RPMI8226 (cell line): ENCODE measurements around the gene B9D1.
A peak's percentile ranks its signal among the peaks of the same experiment; 100 is the strongest.
"Not testable (repeated sequence)": the region's sequence is repeated elsewhere in the genome, so short reads cannot be mapped to it uniquely, and the experiment has no call there.

Experiments
- DNase-seq: peaks from one replicate; pipeline ENCODE4 v3.0.0-alpha.2; 2015

The B9D1 gene

DNA sequence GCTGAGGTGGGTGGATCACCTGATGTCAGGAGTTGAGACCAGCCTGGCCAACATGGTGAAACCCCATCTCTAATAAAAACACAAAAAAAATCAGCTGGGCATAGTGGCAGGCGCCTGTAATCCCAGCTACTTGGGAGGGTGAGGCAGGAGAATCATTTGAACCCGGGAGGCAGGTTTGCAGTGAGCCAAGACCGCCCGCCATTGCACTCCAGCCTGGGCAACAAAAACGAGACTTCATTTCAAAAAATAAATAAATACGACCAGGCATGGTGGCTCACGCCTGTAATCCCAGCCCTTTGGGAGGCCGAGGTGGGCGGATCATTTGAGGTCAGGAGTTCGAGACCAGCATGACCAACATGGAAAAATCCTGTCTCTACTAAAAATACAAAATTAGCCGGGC is 9.1 kb downstream of the B9D1 start:
- not testable (repeated sequence) for DNase-seq

DNA sequence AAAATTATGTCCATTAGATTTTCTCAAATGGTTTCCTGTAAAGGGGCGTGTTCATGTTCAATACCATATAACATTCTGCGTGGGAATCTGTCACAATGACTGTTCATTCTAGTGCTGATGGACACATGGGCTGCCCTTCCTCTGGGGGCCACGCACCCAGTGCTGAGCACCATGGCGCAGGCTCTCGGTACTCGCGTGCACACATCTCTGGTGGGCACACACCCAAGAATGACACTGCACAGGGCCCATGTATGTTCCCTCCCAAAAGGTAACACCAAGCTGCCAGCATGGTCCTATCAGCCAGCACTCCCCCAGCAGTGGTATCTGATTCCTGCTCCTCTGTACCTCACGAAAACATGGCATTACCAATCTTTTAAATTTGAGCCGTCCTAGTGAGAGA is 13.7 kb downstream of the B9D1 start:
- no peak for DNase-seq

DNA sequence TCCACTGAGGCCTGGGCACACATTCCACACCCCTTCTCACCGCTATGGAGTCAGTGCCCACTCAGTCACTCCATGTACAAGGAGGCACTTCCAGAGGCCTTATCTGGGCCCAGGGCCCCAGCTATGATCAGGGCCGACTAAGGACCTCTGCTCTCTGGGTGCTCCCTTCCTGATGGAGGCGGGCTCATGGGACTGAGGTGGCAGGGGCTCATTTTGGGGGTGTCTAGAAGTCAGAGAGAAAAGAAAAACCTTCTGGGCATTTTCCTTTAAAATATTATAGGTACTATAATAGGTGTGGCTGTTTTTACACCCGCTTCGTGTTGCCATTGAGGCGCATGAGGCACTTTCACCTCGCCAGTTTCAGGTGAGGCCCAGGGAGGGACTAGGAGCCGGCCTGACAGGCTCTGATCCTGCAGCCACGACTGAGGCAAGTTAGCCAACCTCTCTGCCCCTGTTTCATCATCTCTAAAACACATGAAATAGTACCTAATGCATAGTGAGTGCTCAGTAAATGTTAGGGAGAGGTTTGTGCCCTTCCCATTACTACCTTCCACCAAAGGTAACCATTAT is 14.4 kb downstream of the B9D1 start:
- no peak for DNase-seq

DNA sequence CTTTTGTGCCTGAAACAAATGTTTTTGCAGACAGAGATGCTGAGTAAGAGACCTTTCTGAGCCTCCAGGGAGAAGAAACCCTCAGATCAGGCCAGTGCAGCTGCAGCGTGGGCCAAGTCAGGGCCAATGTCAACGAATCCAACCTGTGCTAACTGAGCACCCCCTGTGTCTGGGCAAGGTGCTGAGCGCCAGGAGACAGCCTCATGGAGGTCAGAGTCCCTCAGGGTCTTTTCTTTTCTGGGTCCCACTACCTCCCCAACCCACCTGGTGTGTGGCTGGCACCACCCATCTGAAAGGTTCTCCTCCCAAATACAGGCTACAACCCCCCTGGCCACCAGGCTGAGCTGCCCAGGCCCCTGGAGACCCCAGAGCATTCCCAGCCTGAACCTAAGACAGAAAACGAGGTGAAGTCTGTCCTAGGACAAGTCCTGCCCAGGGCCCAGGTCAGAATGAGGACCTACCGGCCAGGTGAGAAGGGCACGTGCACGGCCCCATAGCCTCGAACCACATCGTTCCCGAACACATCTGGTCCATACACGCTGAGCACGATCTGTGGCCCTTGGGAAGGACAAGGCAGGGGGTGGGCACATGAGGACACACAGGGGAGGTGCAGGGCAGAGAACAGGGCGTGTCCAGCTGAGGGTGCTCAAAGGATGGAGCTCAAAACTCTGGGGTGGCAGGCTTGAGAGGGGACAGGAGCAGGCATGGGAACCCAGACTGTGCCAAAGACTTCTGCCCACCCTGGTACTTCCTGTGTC is 15.0 kb downstream of the B9D1 start:
- DNase-seq = no peak

DNA sequence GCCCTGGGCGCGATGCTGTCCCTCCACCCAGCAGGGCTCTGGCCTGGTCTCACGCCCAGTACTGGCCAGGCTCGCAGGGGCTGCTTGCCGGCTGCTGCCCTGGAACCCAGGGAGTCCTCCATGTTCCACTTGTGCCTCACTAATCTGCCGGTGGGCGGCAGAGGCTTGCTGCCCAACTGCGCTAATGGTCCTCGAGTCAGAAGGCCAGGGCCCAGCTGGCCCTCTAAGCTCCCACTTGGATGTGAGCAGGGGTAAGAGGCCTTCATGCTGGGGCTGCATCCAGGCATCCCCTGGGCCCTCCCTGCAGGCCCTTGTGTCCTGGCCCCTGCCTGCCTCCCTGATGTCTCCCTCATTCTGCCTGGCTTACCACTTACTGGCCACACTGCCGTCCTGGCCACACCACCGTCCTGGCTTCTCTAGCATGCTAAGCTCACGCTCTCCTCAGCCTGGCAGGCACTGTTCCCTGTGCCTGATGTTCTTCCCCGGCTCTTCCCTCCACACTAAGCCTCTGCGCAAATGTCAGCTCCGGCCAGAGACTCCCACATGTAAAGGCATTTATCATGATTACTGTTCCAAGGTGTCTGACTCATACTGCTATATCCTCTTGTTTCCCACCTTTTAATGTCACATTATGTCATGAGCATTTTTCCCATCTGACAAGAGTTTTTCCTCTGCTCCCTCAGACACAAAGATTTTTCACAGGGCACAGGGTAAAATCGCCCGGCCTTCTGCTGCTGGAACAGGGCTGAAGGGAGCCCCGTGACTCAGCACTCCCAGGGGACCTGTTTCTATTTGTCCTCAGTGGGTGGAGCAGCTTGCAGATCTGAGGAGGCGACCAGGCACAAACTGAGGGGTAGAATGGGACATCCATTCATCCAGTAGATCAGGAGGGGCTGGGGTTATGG is 15.9 kb downstream of the B9D1 start:
- no peak for DNase-seq

DNA sequence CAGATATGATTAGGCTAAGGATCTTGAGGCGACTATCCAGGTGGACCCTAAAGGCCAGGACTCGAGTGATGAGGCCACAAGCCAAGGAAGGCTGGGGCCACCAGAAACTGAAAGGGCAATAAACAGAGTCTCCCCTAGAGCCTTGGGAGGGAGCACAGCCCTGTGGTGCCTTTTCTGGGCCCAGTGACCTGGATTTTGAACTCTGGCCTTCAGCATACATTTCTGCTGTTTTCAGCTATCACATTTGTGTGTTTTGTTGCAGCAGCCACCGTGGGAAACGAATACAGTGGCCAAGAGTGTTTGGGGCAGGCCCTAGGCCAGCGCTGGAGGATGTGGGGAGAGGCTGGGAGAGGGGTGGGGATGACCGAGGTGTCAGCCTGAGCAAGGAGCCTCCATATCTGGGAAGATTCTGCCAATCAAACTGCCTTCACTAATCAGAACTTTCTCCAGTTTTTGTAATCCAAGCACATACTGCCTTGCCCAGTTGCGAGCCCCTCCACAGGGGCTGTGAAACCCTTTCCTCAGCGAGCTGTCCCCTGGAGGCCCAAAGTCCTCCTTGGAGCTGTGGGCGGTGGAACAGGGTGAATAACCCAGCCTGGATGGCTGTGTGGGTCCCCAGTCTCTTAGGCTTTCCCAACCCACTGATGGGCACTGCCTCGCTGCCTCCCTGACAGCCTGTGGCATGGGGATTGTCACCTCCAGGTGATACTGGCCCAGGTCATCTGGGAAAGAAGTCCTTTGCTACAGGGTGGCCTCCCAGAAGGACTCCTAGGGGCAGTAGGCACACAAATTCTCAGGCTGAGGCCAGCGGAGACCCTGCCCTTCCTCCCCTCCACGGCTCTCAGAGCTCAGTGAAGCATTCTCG is 16.8 kb downstream of the B9D1 start:
- no peak for DNase-seq

DNA sequence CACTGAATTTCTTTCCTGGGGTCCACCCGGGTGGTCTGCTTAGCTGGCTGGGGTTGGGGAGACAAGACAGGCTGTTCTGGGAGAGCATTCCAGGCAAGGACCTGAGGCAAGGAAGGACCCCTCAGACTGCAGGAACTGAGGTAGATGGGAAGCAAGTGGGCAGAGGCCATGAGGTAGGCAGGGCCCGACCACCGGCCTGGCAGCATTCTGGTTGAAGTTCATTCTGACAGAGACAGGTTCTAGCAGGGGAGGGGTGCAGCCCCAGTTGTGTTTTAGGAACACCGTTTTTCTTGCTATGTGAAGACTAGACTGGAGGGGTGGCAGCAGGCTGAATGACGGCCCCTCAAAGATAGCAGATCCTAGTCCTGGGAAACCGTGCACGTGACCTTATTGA is 17.5 kb downstream of the B9D1 start:
- no peak for DNase-seq

DNA sequence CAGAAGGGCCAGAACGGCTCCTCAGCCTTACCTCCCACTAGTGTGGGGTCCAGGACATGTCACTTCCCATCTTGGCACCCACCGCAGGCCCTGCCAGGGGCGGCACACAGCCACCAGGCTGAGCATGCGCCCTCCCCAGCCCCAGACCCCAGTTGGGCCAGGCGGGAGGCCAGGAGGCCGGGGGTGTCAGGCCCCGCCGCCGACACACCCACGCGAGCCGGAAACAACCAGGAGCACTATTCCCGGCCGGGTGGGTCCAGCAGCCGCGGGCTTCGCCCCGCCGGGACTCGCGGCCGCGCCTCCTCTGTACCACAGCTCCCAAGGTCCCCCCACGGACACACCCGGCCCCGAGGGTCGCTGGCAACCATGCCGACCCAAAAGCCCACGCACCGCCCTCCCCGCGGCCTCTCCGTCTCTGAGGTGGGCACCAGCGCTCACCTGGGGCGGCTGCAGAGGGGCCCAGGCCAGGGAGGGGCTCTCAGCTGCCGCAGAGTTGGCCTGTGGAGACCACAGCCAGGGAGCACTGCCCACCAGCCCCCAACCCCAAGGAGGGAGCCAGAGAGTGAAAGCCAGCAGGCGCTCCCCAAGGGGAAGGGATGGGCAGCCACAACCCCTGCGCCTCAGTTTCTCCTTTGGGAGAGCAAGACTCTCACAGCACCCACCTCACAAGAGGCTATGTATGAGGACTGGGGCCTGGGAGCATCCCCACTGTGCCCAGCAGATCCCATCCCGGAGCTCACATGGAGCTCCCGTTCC is 18.0 kb downstream of the B9D1 start:
- no peak for DNase-seq

DNA sequence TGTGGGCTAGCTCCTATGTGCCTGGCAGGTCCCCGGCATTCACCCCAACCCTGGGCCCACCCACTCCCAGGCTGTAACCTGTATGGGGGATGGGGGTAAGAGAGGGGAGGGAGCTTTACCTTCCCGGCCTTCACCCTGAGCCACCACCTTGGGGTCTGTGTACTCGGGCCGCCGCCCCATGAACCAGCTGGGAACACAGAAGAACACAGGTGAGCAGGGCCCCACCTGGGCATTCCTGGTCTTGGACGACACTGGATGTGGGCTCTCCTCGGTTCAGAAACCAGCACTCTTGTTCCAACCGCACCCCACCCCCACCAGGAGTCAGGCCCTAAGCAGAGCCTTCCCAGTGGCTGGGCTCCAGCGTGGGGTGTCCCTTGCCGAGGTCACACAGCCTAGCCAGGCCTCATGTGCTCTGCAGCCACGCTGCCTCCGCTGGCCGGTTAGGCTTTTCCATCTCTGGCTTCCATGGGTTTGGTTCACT is 18.8 kb downstream of the B9D1 start:
- DNase-seq = no peak

DNA sequence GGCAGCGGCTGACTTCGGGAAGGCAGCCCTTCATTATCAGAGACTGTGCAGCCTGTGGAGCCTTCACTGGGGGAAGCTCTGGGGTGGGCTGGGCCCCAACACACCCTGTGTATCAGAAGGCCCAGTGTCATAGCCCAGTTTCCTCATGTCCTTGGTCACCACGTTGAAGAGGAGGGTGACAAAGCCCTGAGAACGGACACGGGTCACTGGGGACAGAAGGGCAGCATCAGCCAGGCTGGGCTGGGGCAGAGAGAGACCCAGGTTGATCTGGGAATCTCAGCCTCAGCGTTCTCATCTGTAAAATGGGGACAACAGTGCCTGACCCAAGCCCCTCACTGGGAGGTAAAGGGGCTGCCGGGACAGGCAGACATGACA is 19.3 kb downstream of the B9D1 start:
- DNase-seq = no peak

DNA sequence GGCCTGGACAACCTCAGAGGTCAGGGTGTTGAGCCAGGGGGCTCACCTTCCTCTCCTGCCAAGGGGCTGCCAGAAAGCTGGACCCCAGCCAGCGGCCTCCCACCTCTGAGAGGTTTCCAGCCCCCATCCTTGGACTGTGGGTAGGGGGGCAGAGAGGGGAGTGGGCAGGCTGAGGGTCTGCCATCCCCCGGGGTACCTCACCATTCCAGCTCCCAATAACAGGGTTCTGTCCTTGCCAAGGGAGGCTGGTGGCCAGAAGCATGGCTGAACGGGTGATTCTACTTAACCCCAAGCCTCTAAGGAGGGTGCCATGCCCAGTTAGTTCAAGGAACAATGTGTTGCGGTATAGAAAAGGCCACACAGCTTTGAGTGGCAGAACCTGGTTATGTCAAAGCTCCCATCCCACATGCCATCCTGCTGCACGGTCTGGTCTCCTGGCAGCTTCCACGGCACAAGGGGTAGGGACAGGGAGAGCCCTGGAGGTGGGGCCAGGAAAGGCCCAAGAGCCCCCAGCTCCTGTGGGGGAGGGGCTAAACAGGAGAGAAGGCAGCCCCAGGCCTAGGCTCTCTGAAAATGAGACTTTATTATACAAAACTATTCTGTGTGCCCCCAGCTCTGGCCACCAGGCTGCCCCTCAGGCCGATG is 19.8 kb downstream of the B9D1 start:
- DNase-seq = no peak

DNA sequence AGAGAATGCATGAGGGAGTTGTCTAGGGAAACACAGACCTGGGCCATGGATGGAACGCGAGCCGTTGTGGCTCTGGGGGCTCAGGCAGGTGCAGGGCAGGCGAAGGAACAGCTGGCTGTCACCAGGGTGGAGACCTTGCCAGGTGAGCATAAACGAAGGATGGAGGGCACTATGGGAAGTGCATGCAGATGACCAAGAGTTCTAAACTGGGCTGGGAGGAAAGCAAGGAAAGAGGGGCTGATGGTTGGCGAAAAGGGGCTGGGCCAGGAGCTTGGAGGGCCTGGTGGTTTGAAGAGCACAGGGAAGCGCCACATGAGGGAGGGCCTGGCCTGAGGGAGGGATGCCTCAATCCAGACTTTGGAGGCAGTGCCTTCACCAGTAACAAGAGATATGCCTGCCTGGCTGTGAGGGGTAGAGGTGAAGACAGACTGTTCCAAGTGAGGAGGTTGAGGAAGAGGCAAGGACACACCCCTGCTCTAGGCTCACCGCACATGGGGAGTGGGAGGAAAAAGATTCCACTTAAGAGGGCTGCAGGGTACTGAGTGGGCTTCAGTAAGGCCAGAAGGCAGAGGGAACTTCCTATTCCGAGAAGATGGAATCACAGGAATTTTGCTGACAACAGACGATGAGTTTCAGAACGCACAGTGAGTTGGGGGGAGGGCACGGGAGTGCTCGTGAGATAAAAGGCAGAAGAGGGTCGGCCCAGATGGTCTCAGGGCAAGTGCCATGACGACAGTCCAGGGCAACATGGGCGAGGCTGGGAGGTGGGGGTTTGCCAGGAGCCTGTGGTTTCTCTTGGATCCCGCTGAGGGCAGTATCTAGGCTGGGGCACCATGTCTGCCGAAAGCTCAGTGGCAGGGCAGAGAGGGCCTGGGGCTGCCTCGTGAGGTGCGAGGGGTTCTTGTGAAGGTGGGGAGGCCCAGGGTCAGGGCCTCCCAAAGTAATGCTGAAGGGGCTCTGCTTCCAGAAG is 20.6 kb downstream of the B9D1 start:
- DNase-seq = no peak

DNA sequence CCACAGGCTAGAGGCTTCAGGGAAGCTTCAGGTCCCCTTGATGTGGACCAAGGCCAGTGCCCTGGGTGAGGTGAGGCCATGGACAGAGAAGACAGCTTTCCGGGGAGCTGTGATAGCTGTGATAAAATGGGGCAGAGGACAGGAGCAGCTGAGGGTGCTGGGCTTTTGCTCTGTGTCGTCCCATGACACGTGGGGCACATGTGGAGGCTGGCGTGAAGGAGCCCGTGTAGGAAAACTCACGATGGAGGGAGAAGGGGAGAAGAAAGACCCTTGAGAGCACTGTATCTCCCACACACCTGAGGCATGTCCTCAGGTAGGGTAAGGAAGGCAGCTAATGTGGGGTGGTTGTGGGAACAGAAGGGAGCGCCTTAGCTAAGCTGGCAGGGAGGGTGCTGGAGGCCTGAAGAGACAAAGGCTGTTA is 21.3 kb downstream of the B9D1 start:
- DNase-seq = no peak

DNA sequence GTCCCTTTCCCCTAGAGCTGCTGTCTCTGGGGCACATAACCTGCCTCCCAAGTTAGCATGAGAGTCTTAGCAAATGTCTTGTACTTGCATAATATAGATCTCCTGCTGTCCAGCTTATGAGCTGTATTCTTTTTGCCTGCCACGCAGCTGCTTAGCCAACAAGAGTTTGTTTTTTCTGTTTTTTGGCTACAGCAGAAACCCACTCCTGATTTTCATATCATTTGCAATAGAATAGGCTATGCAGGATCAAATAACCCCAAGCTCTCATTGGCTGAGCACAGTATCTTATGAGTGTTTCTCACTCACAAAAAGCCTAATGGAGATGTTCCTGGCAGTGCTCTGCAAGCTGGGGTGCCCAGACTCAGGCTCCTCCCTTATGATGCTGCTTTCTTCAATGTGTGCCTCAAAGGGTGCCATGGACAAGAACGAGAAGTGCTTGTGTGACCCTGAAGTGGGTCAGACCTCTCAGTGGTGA is 23.1 kb downstream of the B9D1 start:
- no peak for DNase-seq

DNA sequence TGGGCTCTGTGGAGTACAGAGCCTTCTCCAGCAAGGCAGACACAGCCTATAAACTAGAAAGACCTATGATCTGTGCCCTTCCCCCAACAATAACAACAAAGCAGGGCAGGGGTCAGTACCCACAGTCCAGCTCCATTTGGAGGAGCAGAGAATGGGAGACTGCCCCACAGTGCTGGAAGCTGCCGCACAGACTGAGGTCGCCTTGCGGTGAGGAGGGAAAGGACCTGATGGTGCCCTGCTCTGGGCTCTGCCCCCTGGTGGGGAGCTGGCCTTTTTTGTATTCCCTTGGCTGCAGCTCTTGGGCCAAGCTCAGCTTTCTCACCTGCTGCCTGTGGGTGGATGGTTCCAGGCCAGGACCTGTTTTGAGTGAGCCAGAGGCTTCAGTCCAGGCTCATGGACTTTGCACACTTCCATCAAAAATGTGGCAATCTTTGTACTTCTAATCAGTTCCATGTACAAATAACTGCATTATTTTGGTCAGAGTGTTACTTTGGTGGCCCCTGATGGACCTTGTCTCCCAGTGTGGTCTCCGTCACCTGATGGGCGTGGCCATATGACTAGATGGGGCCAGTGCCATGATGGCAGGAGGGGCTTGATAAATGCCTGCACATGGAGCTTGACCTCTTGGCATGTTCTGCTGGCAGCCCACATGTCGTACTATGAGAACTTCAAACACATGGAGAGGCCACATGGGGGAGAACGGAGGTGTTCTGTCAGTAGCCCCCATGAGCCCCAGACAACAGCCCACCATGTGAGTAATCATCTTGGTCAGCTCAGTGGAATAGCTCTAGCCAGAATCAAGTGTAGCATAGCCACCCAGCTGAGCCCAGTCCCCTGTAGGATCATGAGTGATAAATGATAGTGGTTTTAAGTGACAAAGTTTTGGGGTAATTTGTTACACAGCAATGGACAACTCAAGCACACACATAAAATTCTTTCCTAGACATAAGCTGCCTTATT is 24.2 kb downstream of the B9D1 start:
- peak; percentile 80 for DNase-seq

DNA sequence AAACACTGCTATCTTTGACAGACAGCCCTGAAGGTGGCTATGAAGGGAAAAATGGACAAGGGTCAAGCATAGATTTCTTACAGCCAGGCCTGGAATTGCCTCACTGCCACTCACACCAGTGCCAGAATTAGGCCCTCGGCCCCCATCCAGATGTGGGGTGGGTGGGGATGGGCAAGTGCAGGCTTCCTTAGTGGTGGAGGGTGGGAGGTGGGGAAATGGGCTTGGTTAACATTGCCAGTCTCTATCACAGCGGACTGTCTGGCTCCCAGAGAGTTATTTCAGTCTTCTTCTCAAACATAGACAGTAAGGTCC is 24.9 kb downstream of the B9D1 start:
- no peak for DNase-seq

DNA sequence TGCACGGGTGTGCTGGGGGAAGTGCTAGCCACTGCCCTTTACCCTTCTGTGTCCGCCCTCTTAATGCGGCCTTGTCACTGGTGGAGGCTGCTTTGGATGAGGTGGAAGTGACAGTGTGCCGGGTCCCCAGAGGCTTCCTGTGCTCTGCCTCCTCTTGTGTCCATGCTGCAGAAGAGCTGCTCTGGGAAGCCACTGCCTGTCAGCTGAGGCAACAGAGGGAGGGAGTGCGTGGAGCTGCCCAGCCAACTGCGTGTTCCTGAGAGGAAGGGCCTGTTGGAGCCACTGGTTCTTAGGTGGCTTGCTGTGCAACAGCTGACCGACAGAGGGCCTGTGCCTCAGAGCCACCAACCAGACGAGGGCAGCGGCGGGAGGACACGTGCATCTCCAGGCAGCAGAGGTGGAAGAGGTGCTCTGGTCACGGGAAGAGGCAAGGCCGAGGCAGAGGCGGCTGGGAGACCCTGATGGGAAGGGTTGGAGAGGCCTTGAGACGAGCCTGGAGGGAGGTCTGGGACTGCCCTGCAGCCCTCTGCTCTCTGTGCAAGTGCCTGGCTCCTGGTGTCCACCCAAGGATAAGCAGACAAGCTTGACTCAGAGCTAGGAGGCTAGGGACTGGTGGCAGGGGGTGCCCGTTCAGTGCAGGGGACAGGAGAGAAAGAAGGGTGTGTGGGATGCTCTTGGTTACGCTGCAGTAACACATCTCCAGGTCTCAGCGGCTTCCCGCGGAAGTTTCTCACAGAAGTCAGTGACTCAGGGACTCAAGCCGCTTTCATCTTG is 25.4 kb downstream of the B9D1 start:
- DNase-seq = no peak

DNA sequence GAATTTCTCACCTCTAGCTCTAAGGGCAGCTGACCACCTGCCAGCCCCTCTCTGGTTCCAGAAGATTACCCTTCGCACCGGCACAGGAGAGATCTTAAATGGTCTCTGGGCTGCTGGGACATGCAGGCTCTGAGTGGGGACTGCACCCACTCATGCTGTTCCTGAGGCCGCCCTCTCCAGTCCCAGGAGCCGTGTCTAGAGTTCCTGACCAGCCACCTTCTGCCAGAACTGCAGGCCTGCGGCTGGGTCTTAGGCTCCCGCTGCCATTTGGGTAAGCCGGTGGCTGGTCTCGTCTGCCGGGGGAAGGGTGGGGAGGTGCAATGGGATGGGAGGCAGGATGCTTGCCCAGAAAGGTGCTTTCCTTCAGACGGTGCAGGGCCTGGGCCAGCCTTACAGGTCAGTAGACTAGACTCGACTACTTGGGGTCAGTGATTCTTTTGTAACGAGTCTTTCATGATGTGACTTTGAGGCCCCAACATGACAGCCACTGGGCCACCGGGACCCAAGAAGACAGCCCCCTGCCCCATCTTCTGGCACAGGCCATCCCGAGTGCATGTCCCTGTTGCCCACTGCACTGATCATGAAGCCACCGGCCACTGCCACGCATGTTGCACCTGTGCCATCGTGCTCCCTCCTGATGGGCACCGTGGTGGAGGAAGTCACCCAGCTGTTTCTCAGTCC is 26.4 kb downstream of the B9D1 start:
- no peak for DNase-seq
